HL-60 (cell line): Measurements from ENCODE around the gene RNF145.

Source experiments
- DNase-seq, 2 experiments: peaks; one replicate each; pipeline ENCODE4 v3.0.0-alpha.2; 2010 to 2020; ENCODE audit warnings: low read depth in 1 of 2, low spot score in 1 of 2
- H3K27ac ChIP-seq: fragments of 250-450 bp; sonication (Bioruptor Pico); replicated peaks from 2 replicates; pipeline ENCODE4 v1.5.1; 2020; ENCODE audit warnings: mild to moderate bottlenecking, moderate library complexity
- H3K27me3 ChIP-seq: fragments of 250-450 bp; sonication (Bioruptor Pico); 2 replicates; pipeline ENCODE4 v1.5.1; 2021; ENCODE audit warnings: mild to moderate bottlenecking, moderate library complexity; ENCODE audit not compliant: insufficient read depth, poor library complexity, severe bottlenecking
- H3K4me3 ChIP-seq: replicated peaks from 2 replicates; pipeline ENCODE4 v1.5.1; 2011; ENCODE audit warnings: mild to moderate bottlenecking, control low read depth, low read length; ENCODE audit not compliant: insufficient read depth
- GABPA ChIP-seq: IDR thresholded peaks from 2 replicates; pipeline ENCODE4 v1.6.1; 2012; ENCODE audit warnings: low read depth
- POLR2AphosphoS5 ChIP-seq: IDR thresholded peaks from 2 replicates; pipeline ENCODE4 v1.6.1; 2012; ENCODE audit warnings: low read depth
- SPI1 ChIP-seq: IDR thresholded peaks from 2 replicates; pipeline ENCODE4 v1.6.1; 2012; ENCODE audit warnings: low read depth, mild to moderate bottlenecking, borderline replicate concordance
- TF ChIP-seq, protein P1 (sequence below): IDR thresholded peaks from 2 replicates; pipeline ENCODE4 v1.6.1; 2012; ENCODE audit warnings: low read depth; ENCODE audit not compliant: insufficient replicate concordance
- TF ChIP-seq, protein P2 (sequence below): IDR thresholded peaks from one replicate; pipeline ENCODE4 v1.5.1; 2011; ENCODE audit warnings: low read length, control low read depth, inconsistent platforms; ENCODE audit not compliant: insufficient read depth

Gene RNF145

DNA sequence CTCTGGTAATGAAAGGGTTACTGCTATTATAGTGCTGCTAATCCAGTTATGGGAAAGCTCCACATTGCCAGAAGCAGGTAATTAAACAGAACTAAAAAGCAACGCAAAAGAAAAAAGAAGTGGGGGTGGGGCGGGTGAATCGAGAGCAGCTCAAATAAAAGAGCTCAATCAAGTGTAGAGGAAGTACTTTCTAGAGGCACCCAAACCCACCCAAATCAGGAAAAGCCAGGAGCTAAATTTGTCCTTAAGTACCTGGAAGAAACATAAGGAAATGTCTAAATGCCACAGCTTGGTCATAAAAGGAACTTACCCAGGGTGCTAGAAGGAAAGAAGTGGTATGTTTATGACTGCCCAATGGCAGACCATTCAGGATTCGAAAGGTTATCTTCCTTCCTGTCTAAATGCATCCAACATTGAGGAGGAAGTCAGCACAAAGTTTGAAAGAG, 2.4 kb upstream of the RNF145 start:
- DNase-seq, result peak in 1 of 2 experiments; percentile 45
- Histone ChIP-seq H3K4me3 (no peak overlapping the region), H3K27ac (peak overlapping the region; percentile 78), H3K27me3 (no peaks in the 10 kb centered on the region)
- TF ChIP-seq POLR2AphosphoS5, result no peak
- no peak for TF ChIP-seq SPI1
- TF ChIP-seq GABPA, result no peak
- TF ChIP-seq, protein P1, sequence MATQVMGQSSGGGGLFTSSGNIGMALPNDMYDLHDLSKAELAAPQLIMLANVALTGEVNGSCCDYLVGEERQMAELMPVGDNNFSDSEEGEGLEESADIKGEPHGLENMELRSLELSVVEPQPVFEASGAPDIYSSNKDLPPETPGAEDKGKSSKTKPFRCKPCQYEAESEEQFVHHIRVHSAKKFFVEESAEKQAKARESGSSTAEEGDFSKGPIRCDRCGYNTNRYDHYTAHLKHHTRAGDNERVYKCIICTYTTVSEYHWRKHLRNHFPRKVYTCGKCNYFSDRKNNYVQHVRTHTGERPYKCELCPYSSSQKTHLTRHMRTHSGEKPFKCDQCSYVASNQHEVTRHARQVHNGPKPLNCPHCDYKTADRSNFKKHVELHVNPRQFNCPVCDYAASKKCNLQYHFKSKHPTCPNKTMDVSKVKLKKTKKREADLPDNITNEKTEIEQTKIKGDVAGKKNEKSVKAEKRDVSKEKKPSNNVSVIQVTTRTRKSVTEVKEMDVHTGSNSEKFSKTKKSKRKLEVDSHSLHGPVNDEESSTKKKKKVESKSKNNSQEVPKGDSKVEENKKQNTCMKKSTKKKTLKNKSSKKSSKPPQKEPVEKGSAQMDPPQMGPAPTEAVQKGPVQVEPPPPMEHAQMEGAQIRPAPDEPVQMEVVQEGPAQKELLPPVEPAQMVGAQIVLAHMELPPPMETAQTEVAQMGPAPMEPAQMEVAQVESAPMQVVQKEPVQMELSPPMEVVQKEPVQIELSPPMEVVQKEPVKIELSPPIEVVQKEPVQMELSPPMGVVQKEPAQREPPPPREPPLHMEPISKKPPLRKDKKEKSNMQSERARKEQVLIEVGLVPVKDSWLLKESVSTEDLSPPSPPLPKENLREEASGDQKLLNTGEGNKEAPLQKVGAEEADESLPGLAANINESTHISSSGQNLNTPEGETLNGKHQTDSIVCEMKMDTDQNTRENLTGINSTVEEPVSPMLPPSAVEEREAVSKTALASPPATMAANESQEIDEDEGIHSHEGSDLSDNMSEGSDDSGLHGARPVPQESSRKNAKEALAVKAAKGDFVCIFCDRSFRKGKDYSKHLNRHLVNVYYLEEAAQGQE, result no peak
- TF ChIP-seq, protein P2, sequence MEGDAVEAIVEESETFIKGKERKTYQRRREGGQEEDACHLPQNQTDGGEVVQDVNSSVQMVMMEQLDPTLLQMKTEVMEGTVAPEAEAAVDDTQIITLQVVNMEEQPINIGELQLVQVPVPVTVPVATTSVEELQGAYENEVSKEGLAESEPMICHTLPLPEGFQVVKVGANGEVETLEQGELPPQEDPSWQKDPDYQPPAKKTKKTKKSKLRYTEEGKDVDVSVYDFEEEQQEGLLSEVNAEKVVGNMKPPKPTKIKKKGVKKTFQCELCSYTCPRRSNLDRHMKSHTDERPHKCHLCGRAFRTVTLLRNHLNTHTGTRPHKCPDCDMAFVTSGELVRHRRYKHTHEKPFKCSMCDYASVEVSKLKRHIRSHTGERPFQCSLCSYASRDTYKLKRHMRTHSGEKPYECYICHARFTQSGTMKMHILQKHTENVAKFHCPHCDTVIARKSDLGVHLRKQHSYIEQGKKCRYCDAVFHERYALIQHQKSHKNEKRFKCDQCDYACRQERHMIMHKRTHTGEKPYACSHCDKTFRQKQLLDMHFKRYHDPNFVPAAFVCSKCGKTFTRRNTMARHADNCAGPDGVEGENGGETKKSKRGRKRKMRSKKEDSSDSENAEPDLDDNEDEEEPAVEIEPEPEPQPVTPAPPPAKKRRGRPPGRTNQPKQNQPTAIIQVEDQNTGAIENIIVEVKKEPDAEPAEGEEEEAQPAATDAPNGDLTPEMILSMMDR, result no peak

DNA sequence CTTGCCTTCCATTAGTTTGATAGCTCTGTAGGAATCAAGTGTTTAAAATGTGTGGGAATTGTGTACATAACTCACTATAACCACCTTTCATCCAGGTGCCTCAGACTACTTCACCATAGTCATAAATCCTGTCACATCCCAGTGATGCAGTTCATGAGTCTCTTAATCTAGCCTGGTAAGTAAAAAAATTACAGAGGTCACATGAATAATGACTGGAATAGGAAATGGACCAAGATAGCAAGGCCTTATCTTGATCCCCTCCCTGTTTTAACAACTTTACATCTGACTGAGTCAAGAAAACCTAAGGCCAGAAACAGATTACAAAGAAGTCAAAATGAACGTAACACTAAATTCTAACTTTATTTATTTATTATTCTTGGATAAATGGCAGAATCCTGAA, 1.5 kb upstream of the RNF145 start:
- no peak for DNase-seq
- peak overlapping the region; percentile 78 for H3K27ac ChIP-seq
- TF ChIP-seq, protein P2, result no peak
- no peak for TF ChIP-seq SPI1
- TF ChIP-seq GABPA, result no peak
- TF ChIP-seq, protein P1, result no peak
- TF ChIP-seq POLR2AphosphoS5, result no peak
- no peaks in the 10 kb centered on the region for H3K27me3 ChIP-seq
- no peak overlapping the region for H3K4me3 ChIP-seq

DNA sequence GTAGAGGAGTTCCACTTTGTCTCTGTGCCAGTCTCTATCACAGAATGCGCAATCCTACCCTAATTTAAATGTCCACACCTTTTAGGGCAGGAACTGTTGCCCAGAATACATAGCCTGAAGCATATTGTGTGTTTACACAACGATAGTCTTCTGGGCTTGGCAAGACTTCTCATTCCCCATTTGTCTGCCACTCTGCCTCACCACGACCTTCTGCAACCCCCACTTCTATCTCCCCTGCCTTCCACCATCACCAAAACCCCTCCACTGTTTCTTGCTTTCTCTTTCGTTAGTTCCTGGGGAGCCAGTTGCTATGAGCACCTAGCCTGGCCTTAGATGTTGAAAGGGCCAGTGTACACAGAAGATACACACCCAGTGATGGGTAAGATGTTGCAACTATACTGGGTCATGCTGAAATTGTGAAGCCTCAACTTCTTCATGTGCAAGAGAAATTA, 883 bp upstream of the RNF145 start:
- TF ChIP-seq GABPA, result no peak
- TF ChIP-seq, protein P1, result no peak
- no peak for TF ChIP-seq SPI1
- TF ChIP-seq POLR2AphosphoS5, result no peak; the same call in 1 of the 2 replicates
- TF ChIP-seq, protein P2, result no peak
- Histone ChIP-seq H3K27me3 (no peaks in the 10 kb centered on the region), H3K27ac (peak overlapping the region; percentile 78), H3K4me3 (peak overlapping the region; percentile 86)
- DNase-seq, result peak; percentile 89 to 91
